Jurkat, Clone E6-1 (cell line): ENCODE measurements around the gene GRIN2D.
A peak's percentile ranks its signal among the peaks of the same experiment; 100 is the strongest.
"Not testable (repeated sequence)": the region's sequence is repeated elsewhere in the genome, so short reads cannot be mapped to it uniquely, and the experiment has no call there.

Experiments
- DNase-seq: peaks from one replicate; pipeline ENCODE4 v3.0.0-alpha.2; 2011; ENCODE audit warnings: low read depth, low spot score
- H3K4me3 ChIP-seq: 2 replicates; pipeline ENCODE4 v1.5.1; 2011; ENCODE audit warnings: mild to moderate bottlenecking, low read length, control low read depth, moderate library complexity

Gene GRIN2D

GRCh38 chr19:48368936-48369335 is 24.5 kb upstream of the GRIN2D start:
- H3K4me3 ChIP-seq: no peak overlapping the region
- no peak for DNase-seq

GRCh38 chr19:48370955-48371354 is 22.5 kb upstream of the GRIN2D start:
- DNase-seq: no peak
- no peak overlapping the region for H3K4me3 ChIP-seq

GRCh38 chr19:48371367-48371766 is 22.1 kb upstream of the GRIN2D start:
- H3K4me3 ChIP-seq: no peak overlapping the region
- no peak for DNase-seq

GRCh38 chr19:48371771-48372170 is 21.7 kb upstream of the GRIN2D start:
- not testable (repeated sequence) for DNase-seq, H3K4me3 ChIP-seq

- H3K4me3 ChIP-seq: no peak overlapping the region
- DNase-seq: no peak
Observed at GRCh38 chr19:48372904-48373303, 20.6 kb upstream of the GRIN2D start.

GRCh38 chr19:48373567-48373966 is 19.9 kb upstream of the GRIN2D start:
- DNase-seq: no peak
- H3K4me3 ChIP-seq: no peak overlapping the region

GRCh38 chr19:48378194-48378570 is 15.3 kb upstream of the GRIN2D start:
- H3K4me3 ChIP-seq: no peak overlapping the region
- no peak for DNase-seq

- no peak for DNase-seq
- no peak overlapping the region for H3K4me3 ChIP-seq
Observed at GRCh38 chr19:48379058-48379457, 14.4 kb upstream of the GRIN2D start.

GRCh38 chr19:48381178-48381950 is 12.1 kb upstream of the GRIN2D start:
- DNase-seq: no peak
- H3K4me3 ChIP-seq: no peak overlapping the region

- DNase-seq: no peak
- H3K4me3 ChIP-seq: no peak overlapping the region
Observed at GRCh38 chr19:48382286-48382685, 11.2 kb upstream of the GRIN2D start.

- H3K4me3 ChIP-seq: no peak overlapping the region
- no peak for DNase-seq
Observed at GRCh38 chr19:48385461-48386087, 7.9 kb upstream of the GRIN2D start.

- no peak for DNase-seq
- no peak overlapping the region for H3K4me3 ChIP-seq
Observed at GRCh38 chr19:48386981-48387380, 6.5 kb upstream of the GRIN2D start.

GRCh38 chr19:48390188-48391099 is 3.0 kb upstream of the GRIN2D start:
- H3K4me3 ChIP-seq: peak overlapping the region; percentile 90
- DNase-seq: no peak

- no peak for DNase-seq
- peak within 1 kb of the TSS; percentile 90 for H3K4me3 ChIP-seq
Observed at GRCh38 chr19:48391100-48392005, 2.1 kb upstream of the GRIN2D start, which contains the start of gene KDELR1. Gene KDELR1 (minus strand): TSS chr19:48391551. CDS start chr19:48391358, 193 bp downstream.

GRCh38 chr19:48392006-48392344 is 1.5 kb upstream of the GRIN2D start:
- not testable (repeated sequence) for DNase-seq, H3K4me3 ChIP-seq

GRCh38 chr19:48392860-48393558 is 459 bp upstream of the GRIN2D start:
- no peak overlapping the region for H3K4me3 ChIP-seq

GRCh38 chr19:48394331-48395169 is 1.1 kb downstream of the GRIN2D start:
- no peak for DNase-seq
- H3K4me3 ChIP-seq: no peak overlapping the region

More at GRCh38 chr19:48392860-48393558, 459 bp upstream of the GRIN2D start:
- DNase-seq: no peak

- no peak for DNase-seq
- no peak overlapping the region for H3K4me3 ChIP-seq
Observed at GRCh38 chr19:48395170-48395455, 1.6 kb downstream of the GRIN2D start.
